HL-60/S4 (cell line): ENCODE measurements around the gene KCNMB1.
"Not testable (repeated sequence)": the region's sequence is repeated elsewhere in the genome, so short reads cannot be mapped to it uniquely, and the experiment has no call there.

Source experiments
- in situ Hi-C: fragments of 300-500 bp; cut with MboI; formaldehyde crosslinking; loops from 2 replicates; pipeline ENCODE4 v1.14.3; 2022; ENCODE audit warnings: low sequenced_read_pairs

The KCNMB1 gene

GRCh38 chr5:170383227-170383626 lies 5.9 kb downstream of the KCNMB1 start:
- in situ Hi-C loops, result no loop called here

DNA sequence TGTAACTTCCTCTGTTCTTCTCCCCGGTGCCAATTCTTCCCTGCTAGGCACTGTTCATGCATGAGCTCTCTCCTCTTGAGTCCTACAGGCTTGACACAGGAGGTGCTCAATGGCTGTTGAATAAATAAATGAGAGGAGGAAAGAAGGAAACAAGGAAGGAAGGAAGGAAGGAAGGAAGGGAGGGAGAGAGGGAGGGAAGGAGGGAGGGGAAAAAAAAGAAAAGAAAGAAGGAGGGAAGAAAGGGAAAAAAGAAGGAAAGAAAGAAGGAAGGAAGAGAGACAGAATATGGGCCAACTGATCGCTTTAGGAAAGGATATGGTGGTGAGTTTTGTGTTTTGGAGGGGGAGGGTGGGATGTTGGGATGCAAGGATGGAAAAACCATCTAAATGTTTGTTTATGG lies 6.4 kb downstream of the KCNMB1 start:
- in situ Hi-C loops, result no loop called here

DNA sequence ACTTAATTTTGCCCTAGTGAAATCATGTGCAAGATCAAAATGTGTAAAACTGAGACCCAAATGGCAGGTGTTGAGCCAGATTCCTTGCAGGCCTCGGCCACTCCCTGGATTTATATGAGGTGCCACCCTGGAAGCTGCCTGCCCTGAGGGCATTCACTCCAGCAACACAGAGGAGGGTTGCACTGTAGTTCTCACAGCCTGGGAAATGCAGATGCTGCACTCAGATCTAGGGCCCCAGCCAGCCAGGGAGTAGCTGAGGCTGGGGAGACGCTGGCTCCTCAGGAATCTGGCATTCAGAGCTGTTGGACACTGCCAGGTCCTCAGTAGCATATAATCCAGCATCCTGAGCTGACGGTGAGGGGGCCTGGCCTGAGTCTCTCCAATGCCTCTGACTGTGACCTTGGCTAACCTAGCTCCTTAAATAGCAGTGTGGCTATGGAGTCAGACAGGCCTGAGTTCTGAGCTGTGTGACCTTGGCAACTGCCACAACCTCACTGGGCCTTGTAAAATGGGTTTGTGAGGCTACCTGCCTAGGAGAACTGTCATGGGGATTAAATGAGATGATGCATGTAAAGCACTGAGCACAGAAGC lies 8.7 kb downstream of the KCNMB1 start:
- in situ Hi-C loops, result no loop called here

GRCh38 chr5:170378740-170379139 lies 10.4 kb downstream of the KCNMB1 start:
- in situ Hi-C loops, result no loop called here

GRCh38 chr5:170377027-170377426 lies 12.1 kb downstream of the KCNMB1 start:
- in situ Hi-C loops, result no loop called here

- in situ Hi-C loops, result not testable (repeated sequence)
Observed at GRCh38 chr5:170376526-170376925, 12.6 kb downstream of the KCNMB1 start.

DNA sequence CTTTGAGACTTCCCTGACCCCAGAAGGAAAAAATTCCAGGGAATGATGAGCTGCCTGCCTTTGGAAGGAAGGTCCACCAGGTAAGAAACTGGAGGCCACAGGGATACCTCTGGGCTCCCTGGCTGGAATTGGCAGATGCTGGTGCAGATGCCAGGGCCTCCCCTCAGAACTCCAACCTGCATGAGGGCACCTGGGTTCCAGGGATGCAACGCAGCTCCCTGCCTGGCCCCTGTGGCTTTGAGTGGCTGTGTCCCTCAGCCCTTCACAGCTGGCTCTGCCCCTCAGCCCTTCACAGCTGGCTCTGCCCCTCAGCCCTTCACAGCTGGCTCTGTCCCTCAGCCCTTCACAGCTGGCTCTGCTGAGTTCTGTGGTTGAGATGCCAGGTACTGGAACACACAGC lies 13.9 kb downstream of the KCNMB1 start:
- in situ Hi-C loops, result no loop called here

- in situ Hi-C loops, result no loop called here
Observed at GRCh38 chr5:170372971-170373370, 16.2 kb downstream of the KCNMB1 start.

GRCh38 chr5:170368586-170368985 lies 20.6 kb downstream of the KCNMB1 start:
- in situ Hi-C loops, result no loop called here

GRCh38 chr5:170366276-170366675 lies 22.9 kb downstream of the KCNMB1 start:
- in situ Hi-C loops, result no loop called here

- in situ Hi-C loops, result no loop called here
Observed at GRCh38 chr5:170365831-170366230, 23.3 kb downstream of the KCNMB1 start.

DNA sequence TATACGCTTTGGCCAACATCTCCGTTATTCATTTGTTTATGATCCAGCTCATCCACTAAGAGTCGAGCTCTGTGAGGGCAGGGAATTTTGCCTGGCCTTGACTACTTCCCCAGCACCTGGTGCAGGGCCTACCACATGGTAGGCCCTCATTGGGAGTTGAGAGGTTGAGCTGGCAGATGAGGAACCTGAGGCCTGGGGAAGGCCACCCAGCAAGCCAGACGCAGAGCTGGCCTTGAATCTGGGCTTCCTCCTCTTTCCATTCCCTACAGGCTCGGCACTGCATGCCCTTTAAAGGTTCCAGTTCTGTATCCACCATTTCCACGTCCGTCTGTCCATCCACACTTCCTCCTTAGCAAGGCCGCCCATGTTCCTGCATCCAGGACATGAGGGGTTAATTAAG lies 24.2 kb downstream of the KCNMB1 start:
- in situ Hi-C loops, result no loop called here

GRCh38 chr5:170363671-170364070 lies 25.5 kb downstream of the KCNMB1 start:
- in situ Hi-C loops, result no loop called here

GRCh38 chr5:170362656-170363055 lies 26.5 kb downstream of the KCNMB1 start:
- in situ Hi-C loops, result no loop called here

- in situ Hi-C loops, result no loop called here
Observed at GRCh38 chr5:170362102-170362501, 27.1 kb downstream of the KCNMB1 start.

DNA sequence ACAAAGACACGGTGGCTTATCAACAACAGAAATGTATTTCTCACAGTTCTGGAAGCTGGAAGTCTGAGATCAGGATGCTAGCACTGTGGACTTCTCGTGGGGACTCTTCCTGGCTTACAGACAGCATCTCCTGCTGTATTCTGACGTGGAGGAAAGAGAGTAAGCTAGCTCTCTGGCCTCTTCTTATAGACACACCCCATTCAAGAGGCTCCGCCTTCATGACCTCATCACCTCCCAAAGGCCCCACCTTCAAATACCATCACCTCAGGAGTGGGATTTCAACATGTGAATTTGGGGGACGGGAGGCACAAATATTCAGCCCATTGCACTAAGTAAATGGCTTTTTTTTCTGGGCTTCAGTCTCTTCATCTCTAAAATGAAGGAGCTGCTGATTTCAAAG lies 27.6 kb downstream of the KCNMB1 start:
- in situ Hi-C loops, result no loop called here

- in situ Hi-C loops, result no loop called here
Observed at GRCh38 chr5:170361116-170361515, 28.1 kb downstream of the KCNMB1 start.

GRCh38 chr5:170360709-170361108 lies 28.5 kb downstream of the KCNMB1 start:
- in situ Hi-C loops, result no loop called here

DNA sequence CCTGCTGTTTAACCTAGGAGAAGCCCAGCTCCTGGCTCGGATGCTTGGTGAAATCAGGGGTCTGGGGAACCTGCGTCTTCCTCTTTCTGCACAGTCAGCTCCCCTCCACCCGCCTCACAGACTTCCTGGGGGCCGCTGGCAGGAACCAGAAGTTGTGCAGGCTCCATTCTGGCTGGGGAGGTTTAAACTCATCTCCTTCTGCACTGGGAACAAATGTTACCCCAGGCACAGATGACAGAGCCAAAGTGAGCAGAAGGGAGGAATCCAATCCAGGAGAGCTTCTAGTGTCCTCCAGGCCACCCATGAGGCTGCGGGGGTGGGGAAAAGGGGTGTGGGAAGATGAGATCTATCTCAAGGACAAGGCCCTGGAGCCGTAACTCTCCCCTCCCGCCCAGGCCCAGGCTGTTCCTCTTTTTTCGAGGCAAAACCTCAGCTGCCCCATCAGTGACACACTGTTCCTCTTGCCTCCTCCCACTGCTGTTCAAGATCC lies 31.2 kb downstream of the KCNMB1 start:
- in situ Hi-C loops, result no loop called here

DNA sequence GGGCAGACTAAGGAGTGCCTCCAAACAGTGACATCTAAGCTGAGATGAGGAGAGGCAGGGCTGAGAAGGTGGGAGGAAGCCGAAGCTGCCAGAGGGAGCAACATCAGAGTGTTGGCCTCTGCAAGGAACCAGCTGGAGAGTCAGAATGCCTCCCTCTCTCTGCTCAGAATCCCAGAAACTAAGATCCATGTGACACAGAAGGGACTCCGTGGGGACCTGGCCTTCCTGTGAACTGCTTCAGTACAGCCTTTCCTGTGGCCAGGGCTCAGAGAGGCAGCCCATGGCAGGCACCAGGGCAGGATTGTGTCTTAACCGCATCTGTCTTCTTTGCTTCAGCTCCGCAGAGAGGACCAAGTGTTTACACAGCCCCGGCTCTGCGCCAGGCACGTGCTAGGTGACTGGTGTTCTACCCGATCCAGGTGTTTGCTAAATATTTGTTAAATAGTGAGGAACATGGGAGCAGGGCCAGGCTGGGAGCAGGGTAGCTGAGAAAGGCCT lies 33.5 kb downstream of the KCNMB1 start:
- in situ Hi-C loops, result no loop called here

- in situ Hi-C loops, result no loop called here
Observed at GRCh38 chr5:170353961-170354360, 35.2 kb downstream of the KCNMB1 start.

DNA sequence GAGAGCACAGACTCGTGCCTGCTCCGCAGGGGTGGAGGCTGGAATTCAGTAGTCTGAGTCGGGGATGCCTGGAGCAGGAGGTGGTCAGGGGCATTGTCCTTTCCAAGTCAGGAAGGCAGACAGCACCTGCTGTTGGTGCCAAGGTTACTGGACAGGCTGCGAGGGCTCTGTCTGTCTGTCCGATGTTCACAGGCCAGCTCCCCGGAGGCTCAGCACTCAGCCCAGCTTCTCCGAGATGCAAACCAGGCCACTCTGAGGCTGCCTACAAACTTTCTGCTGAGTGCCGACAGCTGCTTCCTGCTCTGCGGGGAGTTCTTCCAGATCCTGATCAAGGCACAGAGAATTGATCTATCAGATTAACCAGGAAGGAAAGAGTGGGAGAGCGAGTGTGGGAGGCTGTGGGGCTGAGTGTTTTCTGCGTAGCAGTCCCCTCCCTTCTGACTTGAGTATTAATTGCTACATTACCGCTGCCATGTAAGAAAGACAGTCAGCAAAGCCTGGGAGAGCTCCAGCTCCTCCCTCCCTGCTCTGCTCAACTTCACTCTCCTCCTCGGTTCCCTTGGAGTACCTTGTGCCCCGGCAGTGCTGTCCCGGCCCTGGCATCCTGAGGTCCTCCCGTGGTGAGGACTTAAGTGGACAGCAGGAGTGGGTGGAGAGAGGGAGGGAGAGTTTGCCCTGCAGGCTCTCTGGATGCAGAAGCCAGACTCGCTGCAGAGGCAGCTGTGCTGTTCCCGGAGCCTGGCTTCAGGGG lies 36.0 kb downstream of the KCNMB1 start:
- in situ Hi-C loops, result no loop called here
